Uterus (tissue), 2 donors: ENCODE results near the gene BPTF.
A peak's percentile ranks its signal among the peaks of the same experiment; 100 is the strongest.

ENCODE experiments used
- CTCF ChIP-seq, 4 experiments: fragments of 200-600 bp in 2 of 4; fragments of 450-650 bp in 2 of 4; sonication (generic) in 2 of 4; IDR thresholded peaks; one replicate each; pipeline ENCODE4 v1.5.1; 2016 to 2019; ENCODE audit warnings: antibody characterized with exemption in 4 of 4, mild to moderate bottlenecking in 2 of 4, moderate library complexity in 1 of 4
- POLR2A ChIP-seq, 2 donors: fragments of 450-650 bp; IDR thresholded peaks; one replicate each; pipeline ENCODE4 v1.6.1; 2016; ENCODE audit warnings: antibody characterized with exemption in 2 of 2, mild to moderate bottlenecking in 1 of 2, moderate library complexity in 1 of 2

GRCh38 chr17:68019675-68020408, 194.5 kb downstream of the BPTF start:
- TF ChIP-seq CTCF (IDR thresholded peaks at IDR 0.05) (peak in 3 of 4 experiments; percentile 43 to 80 (median 45)), POLR2A (IDR thresholded peaks at IDR 0.05) (peak; percentile 49 to 50)
